HUES48 (cell line): ENCODE results near the gene KAZN.

Experiments
- H3K27ac ChIP-seq: one replicate; pipeline ENCODE4 v1.7.0; 2013; ENCODE audit warnings: low read depth, low read length, inconsistent platforms
- H3K27me3 ChIP-seq: 2 replicates; pipeline ENCODE4 v1.6.1; 2013; ENCODE audit warnings: mild to moderate bottlenecking, low read length; ENCODE audit not compliant: control insufficient read depth, insufficient read depth
- H3K36me3 ChIP-seq: 2 replicates; pipeline ENCODE4 v1.6.1; 2013; ENCODE audit warnings: low read length; ENCODE audit not compliant: control insufficient read depth, insufficient read depth
- H3K4me1 ChIP-seq: 2 replicates; pipeline ENCODE4 v1.6.1; 2013; ENCODE audit warnings: mild to moderate bottlenecking, low read length; ENCODE audit not compliant: control insufficient read depth, insufficient read depth
- H3K4me3 ChIP-seq: 2 replicates; pipeline ENCODE4 v1.5.1; 2013; ENCODE audit warnings: mild to moderate bottlenecking, low read depth, low read length
- H3K9ac ChIP-seq: 2 replicates; pipeline ENCODE4 v1.6.1; 2013; ENCODE audit warnings: mild to moderate bottlenecking, low read depth, low read length, moderate library complexity
- H3K9me3 ChIP-seq: 2 replicates; pipeline ENCODE4 v1.6.1; 2013; ENCODE audit warnings: low read length; ENCODE audit not compliant: control insufficient read depth, insufficient read depth

The KAZN gene

DNA sequence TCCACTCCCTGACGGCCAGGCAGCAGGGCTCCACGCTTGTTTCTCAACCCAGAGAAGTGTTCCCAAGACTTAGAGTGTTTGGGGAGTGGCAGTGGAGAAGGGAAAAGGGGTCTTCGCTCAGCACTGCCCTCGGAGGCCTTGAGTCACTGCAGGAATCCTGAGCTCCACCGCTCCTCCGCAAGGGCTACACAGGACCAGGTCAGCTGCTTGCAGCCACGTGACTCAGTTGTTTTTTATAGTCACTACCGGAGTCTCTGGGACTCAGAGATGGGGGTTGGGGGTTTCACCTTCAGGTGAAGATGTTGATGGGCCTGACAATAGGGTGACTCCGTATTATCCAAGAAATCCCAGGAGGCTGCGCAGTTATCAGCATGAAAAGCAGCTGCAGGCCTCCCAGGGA lies 478.9 kb downstream of the KAZN start:
- Histone ChIP-seq H3K27ac (no peak overlapping the region), H3K4me1 (no peaks in the 10 kb centered on the region), H3K4me3 (no peak overlapping the region), H3K36me3 (no peaks in the 10 kb centered on the region), H3K9ac (no peak overlapping the region), H3K27me3 (no peaks in the 10 kb centered on the region), H3K9me3 (no peaks in the 10 kb centered on the region)

DNA sequence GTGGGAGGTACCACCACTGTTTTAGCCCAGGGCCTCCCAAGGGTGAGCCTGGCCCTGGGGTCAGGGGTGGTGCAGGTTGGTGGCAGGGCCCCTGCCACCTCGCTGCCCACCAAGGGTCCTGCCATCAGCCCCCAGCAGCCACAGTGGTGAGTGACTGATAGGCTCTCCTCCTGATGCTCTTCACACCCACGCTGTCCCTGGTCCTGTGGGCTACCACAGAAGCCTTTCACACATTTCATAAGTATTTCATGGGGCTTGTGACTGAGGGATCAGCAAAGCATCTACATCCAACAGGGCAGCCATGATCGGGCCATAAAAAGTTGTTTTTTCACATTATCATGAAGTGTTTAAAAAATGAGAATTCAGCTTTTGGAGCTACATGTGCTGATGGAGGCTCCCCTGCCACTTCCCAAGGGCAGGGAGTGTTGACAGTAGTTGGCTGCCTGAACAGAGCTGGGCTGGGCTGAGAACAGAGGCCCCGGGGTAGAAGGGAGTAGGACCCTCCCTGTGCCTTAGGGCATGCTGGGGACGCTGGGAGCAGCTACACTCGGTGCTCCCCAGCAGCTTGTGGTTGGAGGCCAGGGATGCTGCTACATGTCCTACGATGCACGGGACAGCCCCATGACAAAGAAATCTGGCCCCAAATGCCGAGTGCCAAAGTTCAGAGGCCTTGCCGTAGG lies 482.0 kb downstream of the KAZN start:
- Histone ChIP-seq H3K27me3 (no peaks in the 10 kb centered on the region), H3K4me3 (no peak overlapping the region), H3K9me3 (no peaks in the 10 kb centered on the region), H3K9ac (no peak overlapping the region), H3K36me3 (no peaks in the 10 kb centered on the region), H3K4me1 (no peaks in the 10 kb centered on the region), H3K27ac (no peak overlapping the region)

- Histone ChIP-seq H3K36me3 (no peaks in the 10 kb centered on the region), H3K9me3 (no peaks in the 10 kb centered on the region), H3K4me1 (no peaks in the 10 kb centered on the region), H3K4me3 (no peak overlapping the region), H3K27me3 (no peaks in the 10 kb centered on the region), H3K9ac (no peak overlapping the region), H3K27ac (no peak overlapping the region)
These were observed 482.6 kb downstream of the KAZN start for GRCh38 chr1:15081102-15081501.

- Histone ChIP-seq H3K9ac (no peak overlapping the region), H3K4me1 (no peaks in the 10 kb centered on the region), H3K9me3 (no peaks in the 10 kb centered on the region), H3K36me3 (no peaks in the 10 kb centered on the region), H3K27ac (no peak overlapping the region), H3K4me3 (no peak overlapping the region), H3K27me3 (no peaks in the 10 kb centered on the region)
These were observed 485.1 kb downstream of the KAZN start for GRCh38 chr1:15083578-15083977.

DNA sequence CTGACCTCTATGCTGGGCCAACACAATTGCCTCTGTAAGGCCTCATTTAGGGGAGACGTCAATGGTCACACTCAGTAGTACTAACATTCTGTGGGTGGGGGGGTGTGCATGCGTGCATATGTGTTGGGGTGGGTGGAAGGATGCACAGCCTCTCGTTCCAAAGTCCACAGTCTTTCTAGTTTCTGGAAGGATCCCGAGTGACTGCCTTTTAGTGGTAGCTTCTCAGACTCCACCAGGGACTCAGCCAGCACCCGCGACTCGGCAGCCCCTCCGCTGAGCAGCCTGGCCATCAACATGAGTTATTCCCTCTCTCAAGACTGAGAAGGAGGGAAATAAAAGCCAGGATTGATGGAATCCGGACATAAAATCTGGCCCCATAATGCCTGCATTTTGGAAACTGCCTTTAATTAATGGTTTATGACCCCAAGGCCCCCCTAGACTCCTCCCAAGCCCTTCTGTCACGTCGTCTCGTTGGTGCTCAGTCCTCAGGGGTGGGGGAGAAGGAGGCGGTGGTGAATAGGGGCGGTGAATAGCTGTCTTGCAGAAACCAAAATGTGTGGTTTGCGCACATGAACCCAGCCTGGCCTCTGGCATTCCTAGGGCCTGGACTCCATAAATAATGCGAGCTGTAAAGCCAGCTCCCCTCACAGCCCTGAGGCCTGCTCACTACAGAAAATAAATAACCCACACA lies 489.9 kb downstream of the KAZN start:
- peaks cover 9% of the 10 kb centered on the region; the same call in 1 of the 2 replicates for H3K4me1 ChIP-seq
- H3K27ac ChIP-seq = no peak overlapping the region
- H3K9me3 ChIP-seq = no peaks in the 10 kb centered on the region
- no peak overlapping the region for H3K4me3 ChIP-seq
- H3K36me3 ChIP-seq = no peaks in the 10 kb centered on the region
- H3K9ac ChIP-seq = no peak overlapping the region
- no peaks in the 10 kb centered on the region for H3K27me3 ChIP-seq

DNA sequence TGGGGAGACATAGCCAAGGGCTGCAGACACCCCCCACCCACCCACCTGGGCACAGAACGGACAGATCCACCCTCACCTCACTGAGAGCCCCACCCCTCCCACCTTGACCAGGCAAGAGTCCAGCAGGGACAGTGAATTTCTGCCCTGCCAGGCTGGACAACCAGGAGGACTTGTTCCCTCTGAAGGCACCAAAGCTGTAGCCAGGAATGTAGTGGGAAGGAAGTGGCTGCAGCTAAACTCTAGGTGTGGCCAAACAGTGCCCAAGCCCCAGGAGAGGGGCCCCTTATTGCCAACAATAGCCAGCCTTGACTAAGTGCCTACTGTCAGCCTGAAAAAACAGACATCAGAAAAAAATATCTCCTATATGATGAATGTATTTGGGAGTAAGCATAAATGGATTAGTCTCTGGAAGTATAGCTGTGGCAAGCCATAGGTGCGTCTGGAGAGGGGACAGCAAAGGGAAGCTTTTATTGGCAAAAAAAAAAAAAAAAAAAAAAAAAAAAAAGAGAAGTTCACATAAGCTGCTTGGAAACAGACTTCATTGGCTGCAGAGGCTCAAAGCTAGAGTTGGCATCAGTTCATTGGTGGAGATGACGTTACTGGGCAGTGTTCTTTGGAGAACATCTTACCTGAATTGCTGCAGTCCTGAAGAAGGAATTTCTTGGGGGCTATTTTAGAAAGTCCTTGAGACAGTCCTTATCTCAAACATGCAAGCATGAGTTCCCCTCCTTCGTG lies 490.9 kb downstream of the KAZN start:
- no peaks in the 10 kb centered on the region for H3K9me3 ChIP-seq
- H3K27ac ChIP-seq = no peak overlapping the region
- no peaks in the 10 kb centered on the region for H3K27me3 ChIP-seq
- H3K9ac ChIP-seq = no peak overlapping the region
- no peak overlapping the region for H3K4me3 ChIP-seq
- H3K4me1 ChIP-seq = peaks cover 9% of the 10 kb centered on the region; the same call in 1 of the 2 replicates
- H3K36me3 ChIP-seq = no peaks in the 10 kb centered on the region

DNA sequence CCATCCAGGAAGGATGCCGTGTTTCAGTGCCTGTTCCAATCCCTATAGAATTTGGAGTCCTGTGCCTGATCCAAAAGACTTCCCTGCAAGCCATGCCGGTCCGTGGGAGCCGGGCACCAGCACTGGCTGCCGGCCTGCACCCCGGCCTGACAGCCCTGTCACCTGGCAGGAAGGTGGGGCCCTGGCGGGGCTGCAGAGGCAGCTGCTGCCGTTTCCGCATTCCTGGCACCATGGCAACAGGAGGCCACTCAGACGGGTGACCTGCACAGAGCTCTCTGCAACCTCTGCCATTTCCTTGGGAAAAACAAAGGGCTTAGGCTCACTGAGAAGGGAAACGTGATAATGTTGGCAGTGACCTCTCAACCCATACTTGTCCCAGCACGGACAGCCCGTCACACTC lies 491.9 kb downstream of the KAZN start:
- no peak overlapping the region for H3K9ac ChIP-seq
- no peaks in the 10 kb centered on the region for H3K36me3 ChIP-seq
- no peaks in the 10 kb centered on the region for H3K27me3 ChIP-seq
- H3K9me3 ChIP-seq = no peaks in the 10 kb centered on the region
- H3K4me1 ChIP-seq = peaks cover 9% of the 10 kb centered on the region; the same call in 1 of the 2 replicates
- no peak overlapping the region for H3K27ac ChIP-seq
- H3K4me3 ChIP-seq = no peak overlapping the region

- Histone ChIP-seq H3K4me1 (peaks cover 9% of the 10 kb centered on the region; the same call in 1 of the 2 replicates), H3K36me3 (no peaks in the 10 kb centered on the region), H3K9ac (no peak overlapping the region), H3K9me3 (no peaks in the 10 kb centered on the region), H3K27me3 (no peaks in the 10 kb centered on the region), H3K4me3 (no peak overlapping the region), H3K27ac (no peak overlapping the region)
These were observed 495.6 kb downstream of the KAZN start for GRCh38 chr1:15094056-15094455.

DNA sequence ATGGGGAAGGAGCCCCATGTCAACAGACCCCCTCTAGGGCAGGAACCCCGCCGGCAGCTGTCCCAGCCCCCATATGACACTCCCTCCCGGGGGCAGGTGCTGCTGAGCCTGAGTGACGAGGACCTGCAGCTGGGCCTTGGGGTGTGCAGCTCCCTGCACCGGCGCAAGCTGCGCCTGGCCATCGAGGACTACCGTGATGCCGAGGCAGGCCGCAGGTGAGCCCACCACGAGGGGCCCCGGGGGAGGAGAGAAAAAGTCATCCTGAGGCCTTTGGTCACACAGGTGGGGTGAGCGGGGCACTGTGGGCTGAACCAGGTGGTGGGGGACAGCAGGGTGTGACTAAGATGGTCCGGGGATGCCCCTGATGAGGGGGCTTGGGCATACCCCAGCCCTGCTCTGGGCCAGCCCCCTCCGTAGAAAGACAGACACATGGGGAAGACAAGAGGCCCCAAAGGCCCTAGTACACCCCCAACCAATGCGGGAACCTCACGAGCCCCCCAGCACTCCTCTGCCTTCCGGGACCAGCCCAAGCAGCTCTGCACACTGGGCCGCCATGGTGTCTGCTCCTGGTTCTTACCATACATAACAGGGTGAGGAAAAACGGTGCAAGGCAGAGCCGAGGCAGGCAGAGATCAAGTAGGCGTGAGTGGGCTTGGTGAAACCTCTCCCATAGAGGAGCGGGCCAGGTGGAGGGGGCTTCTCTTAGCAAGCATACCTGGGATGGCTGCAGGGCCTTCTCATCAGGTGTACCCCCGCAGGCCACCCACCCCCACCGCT lies 496.4 kb downstream of the KAZN start:
- Histone ChIP-seq H3K4me3 (no peak overlapping the region), H3K36me3 (no peaks in the 10 kb centered on the region), H3K9me3 (no peaks in the 10 kb centered on the region), H3K27me3 (no peaks in the 10 kb centered on the region), H3K4me1 (peaks cover 9% of the 10 kb centered on the region; the same call in 1 of the 2 replicates), H3K27ac (no peak overlapping the region), H3K9ac (no peak overlapping the region)

DNA sequence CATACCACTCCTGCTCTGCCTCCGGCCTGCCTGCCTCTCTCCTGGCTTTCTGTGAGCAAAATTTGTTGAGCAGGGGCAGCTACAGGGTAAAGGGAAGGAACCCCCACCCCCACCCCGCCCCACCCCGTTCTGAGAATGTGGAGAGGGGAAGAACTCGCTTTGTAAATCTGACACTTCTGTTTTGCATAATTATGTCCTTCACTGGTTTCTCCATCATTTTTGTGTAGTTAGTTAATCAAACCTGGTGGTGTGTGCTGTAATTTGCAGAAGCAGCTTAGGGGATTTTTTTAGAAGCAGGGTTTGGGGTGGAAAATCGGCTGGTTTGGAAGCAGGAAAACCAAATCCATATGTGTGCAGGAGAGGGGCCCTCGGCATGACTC lies 497.0 kb downstream of the KAZN start:
- Histone ChIP-seq H3K4me1 (peaks cover 9% of the 10 kb centered on the region; the same call in 1 of the 2 replicates), H3K9ac (no peak overlapping the region), H3K27me3 (no peaks in the 10 kb centered on the region), H3K9me3 (no peaks in the 10 kb centered on the region), H3K36me3 (no peaks in the 10 kb centered on the region), H3K27ac (no peak overlapping the region), H3K4me3 (no peak overlapping the region)
